Stimulated activated CD8-positive, alpha-beta memory T cell treated with anti-CD3 and anti-CD28 coated beads, Interleukin-7, amount 100 ng/mL, for 4 hours (primary cell): ENCODE measurements around the gene TAF4.
"Not testable (repeated sequence)": the region's sequence is repeated elsewhere in the genome, so short reads cannot be mapped to it uniquely, and the experiment has no call there.

Source experiments
- DNase-seq, 2 donors: peaks; one replicate each; pipeline ENCODE4 v3.0.0-alpha.2; 2020; ENCODE audit warnings: low read depth in 2 of 2

Gene TAF4

GRCh38 chr20:62055862-62056115 is 9.9 kb downstream of the TAF4 start:
- not testable (repeated sequence) for DNase-seq

GRCh38 chr20:62055106-62055861 is 10.4 kb downstream of the TAF4 start:
- no peak for DNase-seq

GRCh38 chr20:62054451-62054953 is 11.2 kb downstream of the TAF4 start:
- no peak for DNase-seq

- DNase-seq: no peak
These were observed 12.1 kb downstream of the TAF4 start for GRCh38 chr20:62053465-62054196.

- DNase-seq: no peak
These were observed 12.7 kb downstream of the TAF4 start for GRCh38 chr20:62052842-62053464.

- DNase-seq: no peak
These were observed 13.3 kb downstream of the TAF4 start for GRCh38 chr20:62052336-62052841.

- DNase-seq: no peak
These were observed 14.0 kb downstream of the TAF4 start for GRCh38 chr20:62051546-62052255.

- DNase-seq: no peak
These were observed 14.5 kb downstream of the TAF4 start for GRCh38 chr20:62051144-62051543.

GRCh38 chr20:62050166-62051120 is 15.2 kb downstream of the TAF4 start:
- no peak for DNase-seq

- DNase-seq: no peak
These were observed 16.1 kb downstream of the TAF4 start for GRCh38 chr20:62049342-62050165.

GRCh38 chr20:62048821-62049291 is 16.8 kb downstream of the TAF4 start:
- no peak for DNase-seq

- no peak for DNase-seq
These were observed 17.3 kb downstream of the TAF4 start for GRCh38 chr20:62048346-62048761.

- DNase-seq: no peak
These were observed 17.9 kb downstream of the TAF4 start for GRCh38 chr20:62047666-62048345.

- no peak for DNase-seq
These were observed 19.2 kb downstream of the TAF4 start for GRCh38 chr20:62046431-62046830.

GRCh38 chr20:62045529-62046285 is 20.0 kb downstream of the TAF4 start:
- no peak for DNase-seq

- no peak for DNase-seq
These were observed 20.6 kb downstream of the TAF4 start for GRCh38 chr20:62045118-62045517.

GRCh38 chr20:62044631-62045030 is 21.1 kb downstream of the TAF4 start:
- no peak for DNase-seq

- DNase-seq: no peak
These were observed 22.4 kb downstream of the TAF4 start for GRCh38 chr20:62043131-62043914.
